HG03159 (cell line): Measurements from ENCODE around the gene TLE2.
"Not testable (repeated sequence)": the region's sequence is repeated elsewhere in the genome, so short reads cannot be mapped to it uniquely, and the experiment has no call there.

Source experiments
- ATAC-seq: cut with Tn5 transposase; IDR thresholded peaks from one replicate; pipeline ENCODE4 v1.9.1; 2021; ENCODE audit warnings: mild to moderate bottlenecking, moderate library complexity; ENCODE audit not compliant: unreplicated experiment

The TLE2 gene

GRCh38 chr19:3015126-3016057 is 13.7 kb downstream of the TLE2 start:
- ATAC-seq: no peak

- no peak for ATAC-seq
Observed at GRCh38 chr19:3014135-3014534, 14.9 kb downstream of the TLE2 start.

- ATAC-seq: no peak
Observed at GRCh38 chr19:3013263-3013725, 15.8 kb downstream of the TLE2 start.

- no peak for ATAC-seq
Observed at GRCh38 chr19:3012621-3013262, 16.3 kb downstream of the TLE2 start.

- not testable (repeated sequence) for ATAC-seq
Observed at GRCh38 chr19:3012059-3012458, 17.0 kb downstream of the TLE2 start.

- no peak for ATAC-seq
Observed at GRCh38 chr19:3010871-3011270, 18.2 kb downstream of the TLE2 start.

- no peak for ATAC-seq
Observed at GRCh38 chr19:3008994-3009393, 20.1 kb downstream of the TLE2 start.

GRCh38 chr19:3007975-3008374 is 21.1 kb downstream of the TLE2 start:
- ATAC-seq: no peak

- no peak for ATAC-seq
Observed at GRCh38 chr19:3006075-3006767, 22.9 kb downstream of the TLE2 start.

- no peak for ATAC-seq
Observed at GRCh38 chr19:3005345-3005744, 23.7 kb downstream of the TLE2 start.

- ATAC-seq: no peak
Observed at GRCh38 chr19:3004522-3004921, 24.6 kb downstream of the TLE2 start.

GRCh38 chr19:3003046-3003445 is 26.0 kb downstream of the TLE2 start:
- no peak for ATAC-seq

- ATAC-seq: no peak
Observed at GRCh38 chr19:3001235-3001800, 27.8 kb downstream of the TLE2 start.

GRCh38 chr19:2998642-2999041 is 30.4 kb downstream of the TLE2 start:
- ATAC-seq: no peak

GRCh38 chr19:2997720-2998119 is 31.4 kb downstream of the TLE2 start:
- no peak for ATAC-seq

GRCh38 chr19:2994588-2995131 is 34.4 kb downstream of the TLE2 start:
- no peak for ATAC-seq

- no peak for ATAC-seq
Observed at GRCh38 chr19:2993579-2993978, 35.5 kb downstream of the TLE2 start.

GRCh38 chr19:2992958-2993357 is 36.1 kb downstream of the TLE2 start:
- ATAC-seq: no peak

- not testable (repeated sequence) for ATAC-seq
Observed at GRCh38 chr19:2992333-2992732, 36.7 kb downstream of the TLE2 start.

GRCh38 chr19:2989236-2989946 is 39.7 kb downstream of the TLE2 start:
- no peak for ATAC-seq
